Activated B cell treated with CpG ODN at 0.5 μM for 24 hours (primary cell): ENCODE data around the gene DDX25. TPM values are rescaled to one million over a fixed set of nuclear protein-coding genes. Genes with fewer than 3 reads are reported as not detected.

Experiments used
- ATAC-seq: fragments of 200-7000 bp; cut with Tn5 transposase; one replicate; pipeline ENCODE4 v1.10.0; 2021; ENCODE audit warnings: low read depth, mild to moderate bottlenecking, moderate library complexity
- CTCF ChIA-PET: fragments of 350-600 bp; sonication (Branson Sonifier 250); formaldehyde crosslinking; loops from one replicate; lab custom pipeline; 2021; ENCODE audit warnings: antibody characterized with exemption; lab: Charles Lee
- POLR2A ChIA-PET: fragments of 350-600 bp; sonication (Branson Sonifier 250); formaldehyde crosslinking; loops from one replicate; lab custom pipeline; 2021; ENCODE audit warnings: antibody characterized with exemption; lab: Charles Lee
- DNase-seq: peaks from one replicate; pipeline ENCODE4 v3.0.0; 2022
- H3K27ac Mint-ChIP-seq: one replicate; pipeline ENCODE4 v1.8.0; 2020; ENCODE audit warnings: mixed read lengths
- H3K27me3 Mint-ChIP-seq: one replicate; pipeline ENCODE4 v1.8.0; 2021; ENCODE audit warnings: mixed read lengths
- H3K36me3 Mint-ChIP-seq: one replicate; pipeline ENCODE4 v1.8.0; 2021; ENCODE audit warnings: low read depth, mixed read lengths
- H3K4me1 Mint-ChIP-seq: one replicate; pipeline ENCODE4 v1.8.0; 2021; ENCODE audit warnings: mixed read lengths
- H3K4me3 Mint-ChIP-seq: one replicate; pipeline ENCODE4 v1.8.0; 2020; ENCODE audit warnings: mild to moderate bottlenecking, mixed read lengths
- H3K9me3 Mint-ChIP-seq: one replicate; pipeline ENCODE4 v1.8.0; 2020; ENCODE audit warnings: mixed read lengths
- intact Hi-C: fragments of 100-400 bp; cut with micrococcal nuclease; formaldehyde crosslinking; loops from one replicate; pipeline ENCODE4 v1.15.1; 2024
- total RNA-seq: library from RNA; stranded (reverse); gene quantifications from 2 replicates; pipeline ENCODE4 v1.2.3, GENCODE V29; 2022
- TF ChIP-seq, protein P1 (sequence below): fragments of 200-600 bp; IDR thresholded peaks from one replicate; pipeline ENCODE4 v1.8.0; 2022; ENCODE audit warnings: antibody characterized with exemption, mild to moderate bottlenecking

The DDX25 gene
- total RNA-seq, 1 donor from 2014 or later = not detected

DNA sequence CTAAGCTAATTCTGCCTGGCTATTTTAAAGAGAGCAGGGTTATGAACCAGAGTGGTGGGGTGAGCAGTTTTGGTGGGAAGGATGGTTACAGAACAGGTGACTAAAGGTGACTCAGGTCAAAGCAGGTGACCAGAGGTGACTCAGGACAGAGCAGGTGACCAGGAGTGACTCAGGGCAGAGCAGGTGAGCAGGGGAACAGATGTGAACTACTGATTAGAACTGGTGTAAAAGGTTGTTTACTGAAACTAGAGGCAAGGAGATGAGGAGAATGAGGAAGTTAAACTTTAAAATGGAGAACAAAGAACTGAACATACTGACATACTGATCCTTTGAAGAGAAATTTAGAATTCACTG lies 32.2 kb upstream of the DDX25 start:
- Mint-ChIP-seq H3K27ac (peak overlapping the region; percentile 19), H3K4me1 (peaks cover 10% of the 10 kb centered on the region), H3K27me3 (no peaks in the 10 kb centered on the region), H3K4me3 (no peak overlapping the region), H3K9me3 (peaks cover 13% of the 10 kb centered on the region), H3K36me3 (peaks cover 4% of the 10 kb centered on the region)
- intact Hi-C loops = loop anchor here (5.0 kb wide), 1 partner anchor 710 kb away; the partner anchor contains the start of gene PKNOX2
- TF ChIP-seq, protein P1, sequence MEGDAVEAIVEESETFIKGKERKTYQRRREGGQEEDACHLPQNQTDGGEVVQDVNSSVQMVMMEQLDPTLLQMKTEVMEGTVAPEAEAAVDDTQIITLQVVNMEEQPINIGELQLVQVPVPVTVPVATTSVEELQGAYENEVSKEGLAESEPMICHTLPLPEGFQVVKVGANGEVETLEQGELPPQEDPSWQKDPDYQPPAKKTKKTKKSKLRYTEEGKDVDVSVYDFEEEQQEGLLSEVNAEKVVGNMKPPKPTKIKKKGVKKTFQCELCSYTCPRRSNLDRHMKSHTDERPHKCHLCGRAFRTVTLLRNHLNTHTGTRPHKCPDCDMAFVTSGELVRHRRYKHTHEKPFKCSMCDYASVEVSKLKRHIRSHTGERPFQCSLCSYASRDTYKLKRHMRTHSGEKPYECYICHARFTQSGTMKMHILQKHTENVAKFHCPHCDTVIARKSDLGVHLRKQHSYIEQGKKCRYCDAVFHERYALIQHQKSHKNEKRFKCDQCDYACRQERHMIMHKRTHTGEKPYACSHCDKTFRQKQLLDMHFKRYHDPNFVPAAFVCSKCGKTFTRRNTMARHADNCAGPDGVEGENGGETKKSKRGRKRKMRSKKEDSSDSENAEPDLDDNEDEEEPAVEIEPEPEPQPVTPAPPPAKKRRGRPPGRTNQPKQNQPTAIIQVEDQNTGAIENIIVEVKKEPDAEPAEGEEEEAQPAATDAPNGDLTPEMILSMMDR = no peak
- CTCF ChIA-PET = no interaction called here
- ATAC-seq = no peak
- POLR2A ChIA-PET = no interaction called here
- no peak for DNase-seq

DNA sequence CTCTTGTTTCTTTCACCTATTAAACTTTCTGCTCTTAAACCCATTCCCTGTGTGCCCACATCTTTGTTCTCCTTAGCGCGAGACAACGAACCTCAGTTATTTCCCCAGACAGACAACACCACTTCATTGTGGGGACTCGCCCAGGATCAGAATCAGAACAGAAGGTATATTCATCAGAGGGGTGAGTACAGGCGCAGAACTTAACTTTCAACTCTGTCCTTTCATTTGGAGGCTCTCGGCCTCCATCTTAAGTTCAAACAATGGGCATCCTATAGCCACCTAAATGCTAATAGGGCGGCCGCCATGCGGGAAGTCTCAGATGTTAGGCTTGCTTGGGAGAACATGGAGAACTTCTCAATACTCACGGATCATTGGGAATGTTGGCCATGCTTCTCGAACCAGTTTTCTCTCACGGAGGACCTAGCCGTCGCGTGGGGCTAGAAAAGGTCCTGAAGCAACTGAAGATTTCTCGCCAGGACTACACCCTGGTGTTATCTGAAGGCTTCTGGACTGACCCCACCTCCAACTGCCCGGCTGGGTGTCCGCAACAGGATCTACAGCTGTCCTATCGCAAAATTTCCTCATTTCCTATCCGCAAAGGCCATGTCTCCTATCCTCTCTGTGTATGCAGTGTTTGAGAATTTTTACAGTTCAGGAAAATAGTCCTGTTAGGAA lies 30.3 kb upstream of the DDX25 start:
- no peak overlapping the region for H3K4me3 Mint-ChIP-seq
- DNase-seq = no peak
- ChIA-PET POLR2A (no interaction called here), CTCF (interaction anchor here (1.1 to 1.2 kb wide), 2 partner anchors 440 to 451 kb away, joined by 3 to 4 read pairs; no protein-coding TSS in a partner anchor)
- TF ChIP-seq, protein P1 = no peak
- H3K4me1 Mint-ChIP-seq = peaks cover 10% of the 10 kb centered on the region
- ATAC-seq = no peak
- H3K9me3 Mint-ChIP-seq = peaks cover 13% of the 10 kb centered on the region
- H3K27ac Mint-ChIP-seq = no peak overlapping the region
- no peaks in the 10 kb centered on the region for H3K27me3 Mint-ChIP-seq
- H3K36me3 Mint-ChIP-seq = peaks cover 4% of the 10 kb centered on the region
- intact Hi-C loops = loop anchor here (1.0 to 5.0 kb wide), 5 partner anchors 150 to 912 kb away; partner anchors contain the start of genes CHEK1 and PKNOX2

- ATAC-seq = peak; percentile 58
- ChIA-PET POLR2A (no interaction called here), CTCF (interaction anchor here (0.6 to 1.6 kb wide), 6 partner anchors 13 to 528 kb away, joined by 3 to 6 read pairs (median 3); partner anchors contain the start of gene HYLS1)
- TF ChIP-seq, protein P1 = no peak
- Mint-ChIP-seq H3K27ac (no peak overlapping the region), H3K9me3 (peaks cover 13% of the 10 kb centered on the region), H3K4me1 (peaks cover 10% of the 10 kb centered on the region), H3K4me3 (no peak overlapping the region), H3K27me3 (no peaks in the 10 kb centered on the region), H3K36me3 (peaks cover 4% of the 10 kb centered on the region)
- DNase-seq = no peak
- intact Hi-C loops = loop anchor here (1.0 to 5.0 kb wide), 5 partner anchors 150 to 912 kb away; partner anchors contain the start of genes CHEK1 and PKNOX2
These were observed 29.7 kb upstream of the DDX25 start for GRCh38 chr11:125874556-125875124.

GRCh38 chr11:125881291-125881690 lies 23.0 kb upstream of the DDX25 start:
- ATAC-seq = no peak
- intact Hi-C loops = no loop called here
- H3K4me1 Mint-ChIP-seq = no peaks in the 10 kb centered on the region
- H3K4me3 Mint-ChIP-seq = no peak overlapping the region
- H3K36me3 Mint-ChIP-seq = no peaks in the 10 kb centered on the region
- H3K27me3 Mint-ChIP-seq = no peaks in the 10 kb centered on the region
- CTCF ChIA-PET = no interaction called here
- TF ChIP-seq, protein P1 = no peak
- H3K9me3 Mint-ChIP-seq = no peaks in the 10 kb centered on the region
- POLR2A ChIA-PET = no interaction called here
- no peak for DNase-seq
- no peak overlapping the region for H3K27ac Mint-ChIP-seq

- Mint-ChIP-seq H3K36me3 (peaks cover 4% of the 10 kb centered on the region), H3K4me1 (peaks cover 14% of the 10 kb centered on the region), H3K27ac (no peak overlapping the region), H3K9me3 (no peaks in the 10 kb centered on the region), H3K4me3 (no peak overlapping the region), H3K27me3 (peaks cover 3% of the 10 kb centered on the region)
- ChIA-PET CTCF (no interaction called here), POLR2A (no interaction called here)
- TF ChIP-seq, protein P1 = no peak
- no peak for DNase-seq
- intact Hi-C loops = no loop called here
- ATAC-seq = no peak
These were observed 20.9 kb upstream of the DDX25 start for GRCh38 chr11:125883375-125883774.
